NB4 (cell line): ENCODE data around the gene DDRGK1.

ENCODE experiments used
- TF ChIP-seq, protein P1 (sequence below): IDR thresholded peaks from 2 replicates; pipeline ENCODE4 v1.6.1; 2011; ENCODE audit warnings: low read depth, low read length
- TF ChIP-seq, protein P2 (sequence below): IDR thresholded peaks from one replicate; pipeline ENCODE4 v1.5.1; 2012; ENCODE audit warnings: low read depth, low read length

GRCh38 chr20:3163099-3164042, 41.1 kb downstream of the DDRGK1 start:
- TF ChIP-seq, protein P1, sequence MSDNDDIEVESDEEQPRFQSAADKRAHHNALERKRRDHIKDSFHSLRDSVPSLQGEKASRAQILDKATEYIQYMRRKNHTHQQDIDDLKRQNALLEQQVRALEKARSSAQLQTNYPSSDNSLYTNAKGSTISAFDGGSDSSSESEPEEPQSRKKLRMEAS = no peak
- TF ChIP-seq, protein P2, sequence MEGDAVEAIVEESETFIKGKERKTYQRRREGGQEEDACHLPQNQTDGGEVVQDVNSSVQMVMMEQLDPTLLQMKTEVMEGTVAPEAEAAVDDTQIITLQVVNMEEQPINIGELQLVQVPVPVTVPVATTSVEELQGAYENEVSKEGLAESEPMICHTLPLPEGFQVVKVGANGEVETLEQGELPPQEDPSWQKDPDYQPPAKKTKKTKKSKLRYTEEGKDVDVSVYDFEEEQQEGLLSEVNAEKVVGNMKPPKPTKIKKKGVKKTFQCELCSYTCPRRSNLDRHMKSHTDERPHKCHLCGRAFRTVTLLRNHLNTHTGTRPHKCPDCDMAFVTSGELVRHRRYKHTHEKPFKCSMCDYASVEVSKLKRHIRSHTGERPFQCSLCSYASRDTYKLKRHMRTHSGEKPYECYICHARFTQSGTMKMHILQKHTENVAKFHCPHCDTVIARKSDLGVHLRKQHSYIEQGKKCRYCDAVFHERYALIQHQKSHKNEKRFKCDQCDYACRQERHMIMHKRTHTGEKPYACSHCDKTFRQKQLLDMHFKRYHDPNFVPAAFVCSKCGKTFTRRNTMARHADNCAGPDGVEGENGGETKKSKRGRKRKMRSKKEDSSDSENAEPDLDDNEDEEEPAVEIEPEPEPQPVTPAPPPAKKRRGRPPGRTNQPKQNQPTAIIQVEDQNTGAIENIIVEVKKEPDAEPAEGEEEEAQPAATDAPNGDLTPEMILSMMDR = no peak
